ENCODE results near the gene PLEKHM3.

DNA sequence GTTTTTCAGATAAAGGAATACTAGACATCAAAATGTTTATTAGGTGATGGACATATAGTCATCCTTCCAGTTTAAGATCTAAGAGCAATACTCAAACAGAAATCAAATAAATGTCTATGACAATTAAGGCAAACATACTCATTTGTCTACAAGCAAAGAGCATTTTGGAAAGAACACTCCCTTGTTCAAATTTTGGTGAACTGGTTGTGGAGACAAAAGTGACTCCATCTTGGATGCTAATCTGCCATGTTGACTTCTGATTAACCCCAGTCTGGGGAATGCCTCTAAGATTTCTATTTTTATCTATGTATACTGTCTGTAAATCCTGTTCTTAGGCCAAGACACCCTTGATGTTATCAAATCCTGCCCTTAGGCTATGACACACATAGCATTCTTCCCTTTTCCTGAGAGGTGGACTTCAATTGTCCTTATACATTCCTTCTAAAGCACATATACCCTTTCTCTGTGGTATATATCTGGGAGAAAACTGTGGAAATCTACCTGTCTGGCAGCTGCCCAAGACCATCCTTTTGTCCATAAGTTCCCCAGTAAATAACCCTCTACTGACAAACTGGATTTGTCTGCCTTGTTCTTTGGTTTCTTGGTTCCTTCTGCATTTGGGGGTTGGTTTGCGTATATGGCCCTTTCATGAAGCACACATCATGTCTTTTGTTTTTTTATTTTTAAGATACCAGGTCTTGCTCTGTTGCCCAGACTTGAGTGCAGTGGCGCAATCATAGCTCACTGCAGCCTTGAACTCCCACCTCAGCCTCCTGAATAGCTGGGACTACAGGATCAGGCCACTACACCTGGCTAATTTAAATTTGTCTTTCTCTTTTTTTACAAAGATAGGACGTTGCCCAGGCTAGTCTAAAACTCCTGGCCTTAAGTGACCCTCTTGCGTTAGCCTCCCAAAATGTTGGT lies 12.5 kb upstream of the PLEKHM3 start:
- TF ChIP-seq, protein P1, sequence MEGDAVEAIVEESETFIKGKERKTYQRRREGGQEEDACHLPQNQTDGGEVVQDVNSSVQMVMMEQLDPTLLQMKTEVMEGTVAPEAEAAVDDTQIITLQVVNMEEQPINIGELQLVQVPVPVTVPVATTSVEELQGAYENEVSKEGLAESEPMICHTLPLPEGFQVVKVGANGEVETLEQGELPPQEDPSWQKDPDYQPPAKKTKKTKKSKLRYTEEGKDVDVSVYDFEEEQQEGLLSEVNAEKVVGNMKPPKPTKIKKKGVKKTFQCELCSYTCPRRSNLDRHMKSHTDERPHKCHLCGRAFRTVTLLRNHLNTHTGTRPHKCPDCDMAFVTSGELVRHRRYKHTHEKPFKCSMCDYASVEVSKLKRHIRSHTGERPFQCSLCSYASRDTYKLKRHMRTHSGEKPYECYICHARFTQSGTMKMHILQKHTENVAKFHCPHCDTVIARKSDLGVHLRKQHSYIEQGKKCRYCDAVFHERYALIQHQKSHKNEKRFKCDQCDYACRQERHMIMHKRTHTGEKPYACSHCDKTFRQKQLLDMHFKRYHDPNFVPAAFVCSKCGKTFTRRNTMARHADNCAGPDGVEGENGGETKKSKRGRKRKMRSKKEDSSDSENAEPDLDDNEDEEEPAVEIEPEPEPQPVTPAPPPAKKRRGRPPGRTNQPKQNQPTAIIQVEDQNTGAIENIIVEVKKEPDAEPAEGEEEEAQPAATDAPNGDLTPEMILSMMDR (IDR thresholded peaks at IDR 0.05): no peak
- TF ChIP-seq POLR2A (IDR thresholded peaks at IDR 0.05): no peak
- no peak for TF ChIP-seq POLR2AphosphoS5 (IDR thresholded peaks at IDR 0.05)
- no peak for TF ChIP-seq EP300 (IDR thresholded peaks at IDR 0.05)
